A673 (cell line): ENCODE data around the gene OPRL1. TPM values are rescaled to one million over a fixed set of nuclear protein-coding genes. Genes with fewer than 3 reads are reported as not detected.

Experiments
- BruUV-seq: library from RNA; stranded (reverse); fragments of 400-500 nt; replicated peaks from 2 replicates; lab custom pipeline; 2021; lab: Mats Ljungman, UMichigan
- CTCF ChIA-PET: fragments of 300-600 bp; sonication (Branson Sonifier 250); formaldehyde crosslinking; loops from one replicate; lab custom pipeline; 2022; ENCODE audit warnings: antibody characterized with exemption; lab: Charles Lee
- POLR2A ChIA-PET: fragments of 300-600 bp; sonication (Branson Sonifier 250); formaldehyde crosslinking; loops from one replicate; lab custom pipeline; 2022; ENCODE audit warnings: antibody characterized with exemption; ENCODE audit not compliant: low non-redundant PET; lab: Charles Lee
- DNase-seq: peaks from one replicate; pipeline ENCODE4 v3.0.0-alpha.2; 2015; ENCODE audit warnings: low spot score
- H3K27ac ChIP-seq: fragments of 200-600 bp; sonication (generic); 2 replicates; pipeline ENCODE4 v1.5.1; 2016; ENCODE audit warnings: mixed run types, low read depth, mild to moderate bottlenecking, mixed read lengths, antibody characterized with exemption, low read length; ENCODE audit not compliant: poor library complexity, severe bottlenecking
- H3K27me3 ChIP-seq: fragments of 200-600 bp; sonication (generic); replicated peaks from 2 replicates; pipeline ENCODE4 v1.6.1; 2017; ENCODE audit warnings: mixed run types, low read depth, mild to moderate bottlenecking, mixed read lengths, antibody characterized with exemption, low read length; ENCODE audit not compliant: insufficient read depth, poor library complexity
- H3K36me3 ChIP-seq: fragments of 200-600 bp; sonication (generic); 2 replicates; pipeline ENCODE4 v1.6.1; 2016; ENCODE audit warnings: mixed run types, mild to moderate bottlenecking, mixed read lengths, antibody characterized with exemption, low read length; ENCODE audit not compliant: insufficient read depth, poor library complexity, severe bottlenecking
- H3K4me1 ChIP-seq: fragments of 200-600 bp; sonication (generic); 2 replicates; pipeline ENCODE4 v1.6.1; 2017; ENCODE audit warnings: mixed run types, mild to moderate bottlenecking, mixed read lengths, antibody characterized with exemption, low read length; ENCODE audit not compliant: insufficient read depth, poor library complexity, severe bottlenecking
- H3K4me3 ChIP-seq: fragments of 200-600 bp; sonication (generic); 2 replicates; pipeline ENCODE4 v1.5.1; 2016; ENCODE audit warnings: low read depth, mixed run types, mild to moderate bottlenecking, mixed read lengths, low read length; ENCODE audit not compliant: poor library complexity, severe bottlenecking
- H3K9me3 ChIP-seq: fragments of 200-600 bp; sonication (generic); 2 replicates; pipeline ENCODE4 v1.6.1; 2016; ENCODE audit warnings: mixed run types, low read depth, mild to moderate bottlenecking, mixed read lengths, antibody characterized with exemption, low read length; ENCODE audit not compliant: poor library complexity, severe bottlenecking
- CTCF ChIP-seq: fragments of 300-800, 200-600 bp; sonication (generic); conservative IDR thresholded peaks from 2 replicates; pipeline ENCODE4 v1.5.1; 2017; ENCODE audit warnings: low read depth, mild to moderate bottlenecking, antibody characterized with exemption, low read length, moderate library complexity, mixed read lengths
- EZH2 ChIP-seq: fragments of 200-600 bp; sonication (generic); IDR thresholded peaks from 2 replicates; pipeline ENCODE4 v1.6.1; 2017; ENCODE audit warnings: borderline replicate concordance, low read depth, mild to moderate bottlenecking, mixed read lengths, antibody characterized with exemption, low read length; ENCODE audit not compliant: poor library complexity, severe bottlenecking
- intact Hi-C: fragments of 100-400 bp; cut with micrococcal nuclease; formaldehyde crosslinking; loops from one replicate; pipeline ENCODE4 v1.10.0; 2022; ENCODE audit not compliant: unreplicated experiment
- total RNA-seq: library from RNA; stranded (reverse); gene quantifications from 2 replicates; pipeline ENCODE4 v1.2.3, GENCODE V29; 2021

OPRL1 gene
- total RNA-seq, 1 experiment from 2014 or later, result 0.32 TPM

GRCh38 chr20:64056639-64056888 lies 23.3 kb upstream of the OPRL1 start:
- CTCF ChIA-PET, result no interaction called here
- no TSS peak for BruUV-seq
- TF ChIP-seq CTCF, result no peak
- no peak for DNase-seq
- H3K27me3 ChIP-seq, result no peaks in the 10 kb centered on the region
- intact Hi-C loops, result no loop called here
- no peak overlapping the region for H3K27ac ChIP-seq
- H3K4me1 ChIP-seq, result peaks cover 5% of the 10 kb centered on the region
- POLR2A ChIA-PET, result no interaction called here
- H3K9me3 ChIP-seq, result no peaks in the 10 kb centered on the region
- H3K4me3 ChIP-seq, result no peak overlapping the region
- no peaks in the 10 kb centered on the region for H3K36me3 ChIP-seq

GRCh38 chr20:64056889-64057627 lies 22.8 kb upstream of the OPRL1 start:
- DNase-seq, result no peak
- H3K9me3 ChIP-seq, result no peaks in the 10 kb centered on the region
- TF ChIP-seq CTCF (no peak), EZH2 (no peak)
- ChIA-PET CTCF (interaction anchor here (0.8 to 1.0 kb wide), 2 partner anchors 10 to 77 kb away, joined by 3 read pairs; no protein-coding TSS in a partner anchor), POLR2A (no interaction called here)
- intact Hi-C loops, result no loop called here
- H3K36me3 ChIP-seq, result no peaks in the 10 kb centered on the region
- H3K27me3 ChIP-seq, result no peaks in the 10 kb centered on the region
- H3K4me3 ChIP-seq, result no peak overlapping the region
- peaks cover 5% of the 10 kb centered on the region for H3K4me1 ChIP-seq
- H3K27ac ChIP-seq, result no peak overlapping the region
- BruUV-seq, result no TSS peak

GRCh38 chr20:64057628-64058498 lies 22.0 kb upstream of the OPRL1 start:
- TF ChIP-seq EZH2 (no peak), CTCF (peak; percentile 90)
- H3K27ac ChIP-seq, result no peak overlapping the region
- no peaks in the 10 kb centered on the region for H3K9me3 ChIP-seq
- H3K4me1 ChIP-seq, result peaks cover 12% of the 10 kb centered on the region
- intact Hi-C loops, result no loop called here
- ChIA-PET CTCF (interaction anchor here (0.8 to 1.0 kb wide), 2 partner anchors 11 to 77 kb away, joined by 3 read pairs; no protein-coding TSS in a partner anchor), POLR2A (no interaction called here)
- H3K4me3 ChIP-seq, result no peak overlapping the region
- H3K27me3 ChIP-seq, result no peaks in the 10 kb centered on the region
- no TSS peak for BruUV-seq
- DNase-seq, result peak; percentile 73
- no peaks in the 10 kb centered on the region for H3K36me3 ChIP-seq
